Thyroid gland (tissue), 4 donors: ENCODE data around the gene CPLX1.

Source experiments
- POLR2A ChIP-seq, 2 donors: fragments of 450-650 bp; IDR thresholded peaks; one replicate each; pipeline ENCODE4 v1.6.1; 2017; ENCODE audit warnings: antibody characterized with exemption in 2 of 2, mild to moderate bottlenecking in 2 of 2, moderate library complexity in 1 of 2
- TF ChIP-seq, protein P1 (sequence below), 6 experiments: fragments of 200-600 bp in 3 of 6; fragments of 450-650 bp in 3 of 6; sonication (generic) in 3 of 6; IDR thresholded peaks; one replicate each; pipeline ENCODE4 v1.5.1; 2016 to 2019; ENCODE audit warnings: antibody characterized with exemption in 6 of 6, mild to moderate bottlenecking in 2 of 6, inconsistent platforms in 1 of 6, moderate library complexity in 1 of 6

DNA sequence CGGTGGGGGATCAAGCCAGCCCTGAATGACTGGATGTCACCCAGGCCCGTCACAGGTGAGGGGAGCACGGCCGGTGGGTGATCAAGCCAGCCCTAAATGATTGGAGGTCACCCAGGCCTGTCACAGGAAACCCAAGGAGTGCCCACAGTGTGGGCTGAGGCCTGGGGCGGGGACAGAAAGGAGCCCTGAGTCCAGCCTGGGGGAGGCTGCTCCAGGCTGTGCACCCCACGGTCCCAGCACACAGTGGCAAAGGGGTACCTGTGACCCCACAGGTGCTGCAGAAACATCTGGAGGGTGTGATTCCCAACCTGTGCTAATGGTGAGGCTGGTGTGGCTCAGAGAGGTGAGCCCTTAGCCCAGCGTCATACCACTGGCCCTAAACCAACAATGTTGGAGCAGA lies 6.2 kb upstream of the CPLX1 start:
- TF ChIP-seq POLR2A (IDR thresholded peaks at IDR 0.05), result no peak
- TF ChIP-seq, protein P1, sequence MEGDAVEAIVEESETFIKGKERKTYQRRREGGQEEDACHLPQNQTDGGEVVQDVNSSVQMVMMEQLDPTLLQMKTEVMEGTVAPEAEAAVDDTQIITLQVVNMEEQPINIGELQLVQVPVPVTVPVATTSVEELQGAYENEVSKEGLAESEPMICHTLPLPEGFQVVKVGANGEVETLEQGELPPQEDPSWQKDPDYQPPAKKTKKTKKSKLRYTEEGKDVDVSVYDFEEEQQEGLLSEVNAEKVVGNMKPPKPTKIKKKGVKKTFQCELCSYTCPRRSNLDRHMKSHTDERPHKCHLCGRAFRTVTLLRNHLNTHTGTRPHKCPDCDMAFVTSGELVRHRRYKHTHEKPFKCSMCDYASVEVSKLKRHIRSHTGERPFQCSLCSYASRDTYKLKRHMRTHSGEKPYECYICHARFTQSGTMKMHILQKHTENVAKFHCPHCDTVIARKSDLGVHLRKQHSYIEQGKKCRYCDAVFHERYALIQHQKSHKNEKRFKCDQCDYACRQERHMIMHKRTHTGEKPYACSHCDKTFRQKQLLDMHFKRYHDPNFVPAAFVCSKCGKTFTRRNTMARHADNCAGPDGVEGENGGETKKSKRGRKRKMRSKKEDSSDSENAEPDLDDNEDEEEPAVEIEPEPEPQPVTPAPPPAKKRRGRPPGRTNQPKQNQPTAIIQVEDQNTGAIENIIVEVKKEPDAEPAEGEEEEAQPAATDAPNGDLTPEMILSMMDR (IDR thresholded peaks at IDR 0.05), result no peak
